ENCODE results near the gene EDNRA.

EDNRA gene

GRCh38 chr4:147542229-147542990 lies 61.5 kb downstream of the EDNRA start:
- no peak for DNase-seq

- no peak for DNase-seq
These were observed 62.1 kb downstream of the EDNRA start for GRCh38 chr4:147543034-147543433.

GRCh38 chr4:147546349-147546748 lies 65.5 kb downstream of the EDNRA start:
- DNase-seq = peak; percentile 6

- peak; percentile 3 for DNase-seq
These were observed 66.6 kb downstream of the EDNRA start for GRCh38 chr4:147547314-147548056.

- DNase-seq = no peak
These were observed 67.4 kb downstream of the EDNRA start for GRCh38 chr4:147548256-147548655.

GRCh38 chr4:147550626-147551246 lies 69.8 kb downstream of the EDNRA start:
- no peak for DNase-seq

GRCh38 chr4:147560625-147561024 lies 79.7 kb downstream of the EDNRA start:
- no peak for DNase-seq

GRCh38 chr4:147566762-147567161 lies 85.9 kb downstream of the EDNRA start:
- no peak for DNase-seq

- DNase-seq = no peak
These were observed 86.4 kb downstream of the EDNRA start for GRCh38 chr4:147567276-147567675.

GRCh38 chr4:147570616-147571015 lies 89.7 kb downstream of the EDNRA start:
- no peak for DNase-seq

- no peak for DNase-seq
These were observed 90.3 kb downstream of the EDNRA start for GRCh38 chr4:147571036-147571770.

- no peak for DNase-seq
These were observed 95.2 kb downstream of the EDNRA start for GRCh38 chr4:147576084-147576483.

GRCh38 chr4:147578051-147578476 lies 97.2 kb downstream of the EDNRA start:
- DNase-seq = peak; percentile 93

- DNase-seq = peak; percentile 16
These were observed 97.7 kb downstream of the EDNRA start for GRCh38 chr4:147578593-147578992.

- DNase-seq = no peak
These were observed 99.5 kb downstream of the EDNRA start for GRCh38 chr4:147580396-147580795.

GRCh38 chr4:147581606-147582350 lies 100.9 kb downstream of the EDNRA start:
- DNase-seq = peak; percentile 32

GRCh38 chr4:147582386-147583060 lies 101.6 kb downstream of the EDNRA start:
- no peak for DNase-seq

- DNase-seq = no peak
These were observed 103.0 kb downstream of the EDNRA start for GRCh38 chr4:147583876-147584275.

- DNase-seq = no peak
These were observed 105.1 kb downstream of the EDNRA start for GRCh38 chr4:147586032-147586431.

GRCh38 chr4:147586637-147587036 lies 105.7 kb downstream of the EDNRA start:
- no peak for DNase-seq

GRCh38 chr4:147587041-147587440 lies 106.1 kb downstream of the EDNRA start:
- DNase-seq = no peak

GRCh38 chr4:147589586-147589985 lies 108.7 kb downstream of the EDNRA start:
- no peak for DNase-seq

Measured in NCI-H226 (cell line).